Left lobe of liver (tissue), 2 donors: Measurements from ENCODE around the gene RAB43. TPM values are rescaled to one million over a fixed set of nuclear protein-coding genes. Genes with fewer than 3 reads are reported as not detected.
"Not testable (repeated sequence)": the region's sequence is repeated elsewhere in the genome, so short reads cannot be mapped to it uniquely, and the experiment has no call there.

ENCODE experiments used
- ATAC-seq: fragments of 200-7000 bp; cut with Tn5 transposase; one replicate; pipeline ENCODE4 v1.9.1; 2020; ENCODE audit warnings: mild to moderate bottlenecking, moderate library complexity
- DNase-seq: peaks from one replicate; pipeline ENCODE4 v3.0.0-alpha.2; 2020; ENCODE audit warnings: low spot score
- total RNA-seq: library from RNA; stranded (reverse); gene quantifications from one replicate; pipeline ENCODE4 v1.2.1, GENCODE V29; 2021
- donor health status: DM: no; HTN: no; CAD: no; lungs with moderate emphysema.
- donor health status: DM: no; HTN: yes; CAD: no.

RAB43 gene
- total RNA-seq: 38.1 TPM

DNA sequence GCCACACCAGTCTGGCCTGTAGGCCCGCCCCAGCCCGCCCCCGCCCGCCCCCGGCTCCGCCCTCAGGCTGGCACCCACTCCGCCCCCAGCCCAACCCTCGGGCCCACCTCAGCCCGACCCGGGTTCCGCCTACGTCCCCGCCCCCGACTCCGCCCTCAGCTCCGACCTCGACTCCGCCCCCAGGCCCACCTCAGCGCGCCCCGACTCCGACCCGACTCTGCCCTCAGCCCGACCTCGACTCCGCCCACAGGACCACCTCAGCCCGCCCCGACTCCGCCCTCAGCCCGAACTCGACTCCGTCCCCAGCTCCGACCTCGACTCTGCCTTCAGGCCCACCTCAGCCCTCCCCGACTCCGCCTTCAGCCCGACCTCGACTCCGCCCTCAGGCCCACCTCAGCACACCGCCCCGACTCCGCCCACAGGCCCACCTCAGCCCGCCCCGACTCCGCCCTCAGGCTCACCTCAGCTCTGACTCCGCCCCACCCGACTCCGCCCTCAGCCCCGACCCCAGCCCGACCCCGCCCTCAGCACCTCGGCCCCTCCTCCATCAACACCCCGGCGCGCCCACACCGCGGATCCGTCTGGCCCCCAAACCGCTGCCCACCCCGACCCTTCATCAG lies at the start of gene RAB43:
RAB43 (minus strand) TSS at position 13 of the 620 bp plus-strand sequence. CDS start 315 bp downstream, outside the sequence.
- DNase-seq (peak; percentile 97), ATAC-seq (peak; percentile 71)

DNA sequence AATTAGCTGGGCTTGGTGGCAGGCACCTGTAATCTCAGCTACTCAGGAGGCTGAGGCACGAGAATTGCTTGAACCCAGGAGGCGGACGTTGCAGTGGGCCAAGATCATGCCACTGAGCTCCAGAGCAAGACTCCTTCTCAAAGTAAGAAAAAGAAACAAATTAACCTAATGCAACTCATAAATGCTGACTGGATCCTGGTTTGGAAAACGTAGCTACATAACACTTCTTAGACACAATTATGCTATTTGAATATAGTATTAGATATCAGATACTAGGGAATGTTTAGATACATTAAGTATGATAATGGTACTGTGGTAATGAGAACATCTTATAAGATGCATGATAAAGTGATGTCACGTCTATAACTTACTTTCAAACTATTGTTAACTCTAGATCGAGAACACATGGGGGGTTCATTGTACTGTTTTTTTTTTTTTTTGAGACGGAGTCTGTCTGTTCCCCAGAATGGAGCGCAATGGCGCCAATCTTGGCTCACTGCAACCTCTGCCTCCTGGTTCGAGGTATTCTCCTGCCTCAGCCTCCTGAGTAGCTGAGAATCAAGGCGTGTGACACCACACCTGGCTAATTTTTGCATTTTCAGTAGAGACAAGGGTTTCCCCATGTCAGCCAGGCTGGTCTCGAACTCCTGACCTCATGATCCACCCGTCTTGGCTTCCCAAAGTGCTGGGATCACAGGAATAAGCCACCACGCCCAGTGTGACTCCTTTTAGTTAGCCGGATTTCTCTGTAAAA lies 45.2 kb upstream of the RAB43 start:
- ATAC-seq (no peak), DNase-seq (no peak)

DNA sequence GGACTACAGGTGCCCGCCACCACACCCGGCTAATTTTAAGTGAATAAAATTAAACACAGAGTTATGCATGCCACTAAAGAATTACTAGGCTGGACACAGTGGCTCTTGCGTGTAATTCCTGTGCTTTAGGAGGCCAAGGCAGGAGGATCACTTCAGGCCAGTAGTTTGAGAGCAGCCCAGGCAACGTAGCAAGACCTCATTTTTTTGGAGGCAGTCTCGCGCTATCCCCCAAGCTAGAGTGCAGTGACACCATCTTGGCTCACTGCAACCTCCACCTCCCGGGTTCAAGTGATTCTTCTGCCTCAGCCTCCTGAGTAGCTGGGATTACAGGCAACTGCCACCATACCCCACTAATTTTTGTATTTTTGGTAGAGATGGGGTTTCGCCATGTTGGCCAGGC lies 44.0 kb upstream of the RAB43 start:
- DNase-seq, ATAC-seq: not testable (repeated sequence)

GRCh38 chr3:129164500-129164899 lies 42.9 kb upstream of the RAB43 start:
- ATAC-seq (no peak), DNase-seq (no peak)

DNA sequence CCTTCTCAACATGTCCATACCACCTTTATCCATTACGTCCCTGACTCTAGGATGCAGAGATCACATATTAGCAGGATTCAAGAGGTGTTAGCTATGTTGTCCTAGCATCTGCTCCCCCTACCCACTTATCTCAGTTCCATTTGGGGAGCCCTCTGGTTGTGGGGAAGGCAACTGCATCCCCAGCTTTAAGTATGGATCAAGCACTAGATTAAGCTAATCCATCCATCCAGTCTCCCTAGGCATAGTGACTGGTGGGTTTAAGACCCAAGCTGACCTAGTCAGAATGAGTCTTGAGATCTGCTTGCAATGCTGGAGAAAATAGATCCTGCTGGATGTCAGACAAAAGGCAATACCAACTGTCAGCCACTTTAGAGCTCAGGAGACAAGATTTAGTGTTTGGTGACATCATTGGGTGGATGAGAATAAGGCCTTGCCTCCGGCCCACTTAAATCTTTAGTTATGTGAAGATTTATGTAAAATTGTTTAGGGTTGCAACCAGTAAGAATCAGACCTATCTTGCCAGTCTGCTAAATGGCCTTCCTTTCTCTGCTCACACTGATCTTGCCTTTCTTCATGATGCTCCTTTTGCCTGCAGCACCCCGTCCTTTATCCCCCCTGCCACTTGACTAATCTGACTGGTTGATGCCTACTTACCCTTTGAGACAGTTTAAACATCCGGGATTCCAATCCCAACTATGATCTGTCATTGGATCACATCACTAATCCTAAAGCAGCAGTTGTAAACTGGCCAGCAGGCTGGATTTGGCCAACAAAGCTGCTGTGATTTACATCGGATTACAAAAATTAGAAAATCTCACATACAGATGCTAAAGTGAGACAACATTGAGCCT lies 41.4 kb upstream of the RAB43 start:
- DNase-seq (no peak), ATAC-seq (no peak)

DNA sequence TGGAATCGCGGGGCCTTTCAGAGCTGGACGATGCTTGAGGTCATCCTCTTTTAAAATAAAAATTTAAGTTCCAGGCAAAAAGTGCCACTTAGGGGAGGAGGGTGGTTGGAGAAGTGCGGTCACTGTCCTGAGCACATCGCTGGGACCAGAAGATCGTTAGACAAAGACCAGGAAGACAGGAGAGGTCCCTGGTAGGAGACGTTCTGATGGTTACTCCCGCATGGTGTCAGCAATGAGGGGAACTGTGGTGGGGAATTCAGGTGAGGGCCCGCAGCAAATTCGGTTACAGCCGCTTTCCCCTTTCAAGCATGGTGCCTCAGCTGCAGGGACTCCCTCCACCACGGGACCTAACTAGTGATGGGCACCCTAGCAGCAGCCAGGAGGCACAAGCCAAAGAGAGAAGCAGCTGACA lies 40.3 kb upstream of the RAB43 start:
- ATAC-seq: peak; percentile 29
- DNase-seq: no peak

DNA sequence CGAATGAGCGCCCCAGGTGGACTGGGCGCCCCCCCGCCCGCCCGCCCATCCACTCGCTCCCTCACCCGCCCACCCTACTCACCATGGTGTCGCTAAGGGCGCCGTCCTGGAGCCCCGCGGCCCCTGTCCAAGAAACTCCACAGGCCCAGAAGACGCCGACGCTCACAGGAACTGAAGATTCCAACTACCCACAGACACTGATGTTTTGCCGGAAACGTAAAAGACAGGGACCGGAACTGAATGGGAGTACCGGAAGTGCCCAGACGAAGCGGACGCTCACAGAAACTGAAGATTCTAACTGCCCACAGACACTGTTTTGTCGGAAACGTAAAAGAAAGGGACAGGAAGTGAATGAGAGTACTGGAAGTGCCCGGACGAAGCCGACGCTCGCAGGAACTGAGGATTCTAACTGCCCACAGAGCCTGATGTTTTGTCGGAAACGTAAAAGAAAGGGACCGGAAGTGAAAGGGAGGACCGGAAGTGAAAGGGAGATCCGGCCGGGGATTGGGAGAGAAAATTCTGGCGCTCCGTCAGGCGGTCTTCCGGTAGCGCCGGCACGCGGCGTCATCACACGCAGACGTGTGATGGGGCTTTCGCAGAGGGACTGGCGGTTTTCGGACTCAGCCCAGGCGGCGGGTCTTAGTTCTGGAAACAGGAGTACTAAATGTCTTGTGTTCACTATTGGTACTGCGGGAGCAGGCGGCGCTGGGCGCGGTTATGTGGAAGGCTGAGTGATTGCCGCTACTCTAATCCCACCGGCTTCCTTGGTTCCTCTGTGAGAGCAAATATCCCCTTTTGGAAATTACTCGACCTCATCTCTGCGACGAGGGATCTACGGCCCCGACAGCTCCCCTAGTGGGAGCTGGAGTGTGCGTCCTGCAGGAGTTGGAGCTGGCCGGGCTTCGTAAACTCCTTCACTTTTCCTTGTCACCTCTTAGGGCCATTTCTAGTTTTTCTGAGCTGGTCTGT lies 39.6 kb upstream of the RAB43 start, which contains the start of gene ISY1:
ISY1 (minus strand) TSS at position 173 of the 969 bp plus-strand sequence; CDS start at position 85, 88 bp downstream.
- peak; percentile 90 for ATAC-seq
- DNase-seq: peak; percentile 90

GRCh38 chr3:129144786-129145185 lies 23.2 kb upstream of the RAB43 start:
- peak; percentile 23 for DNase-seq

DNA sequence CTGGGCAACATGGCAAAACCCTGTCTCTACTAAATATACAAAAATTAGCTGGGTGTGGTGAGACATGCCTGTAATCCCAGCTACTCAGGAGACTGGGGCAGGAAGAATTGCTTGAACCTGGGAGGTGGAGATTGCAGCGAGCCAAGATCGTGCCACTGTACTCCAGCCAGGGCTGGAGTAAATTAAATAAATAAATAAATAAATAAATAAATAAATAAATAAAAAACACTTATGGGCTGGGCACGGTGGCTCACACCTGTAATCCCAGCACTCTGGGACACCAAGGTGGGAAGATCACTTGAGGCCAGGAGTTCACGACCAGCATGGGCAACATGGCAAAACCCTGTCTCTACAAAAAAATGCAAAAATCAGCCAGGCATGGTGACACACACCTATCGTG lies 19.4 kb upstream of the RAB43 start:
- not testable (repeated sequence) for ATAC-seq, DNase-seq

More at GRCh38 chr3:129144786-129145185, 23.2 kb upstream of the RAB43 start:
- ATAC-seq: no peak

DNA sequence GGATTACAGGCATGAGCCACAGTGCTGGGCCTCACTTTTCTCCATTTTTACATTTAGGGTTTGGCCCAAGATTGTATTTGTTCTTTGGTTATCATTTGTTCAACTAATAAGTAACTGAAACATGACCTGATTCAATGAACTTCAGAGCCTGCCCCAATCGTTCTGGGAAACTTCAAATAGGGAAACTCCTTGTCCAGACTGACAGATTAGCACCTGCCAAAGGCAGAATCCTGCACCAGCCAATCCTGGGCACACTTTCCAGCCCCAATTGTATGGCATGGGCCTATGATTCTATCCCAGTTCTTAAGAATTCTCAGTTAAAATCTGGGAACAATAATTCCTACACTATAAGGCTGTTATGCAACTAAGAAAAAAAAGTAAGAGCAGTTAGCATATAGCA lies 18.3 kb upstream of the RAB43 start:
- ATAC-seq: peak; percentile 51
- no peak for DNase-seq

DNA sequence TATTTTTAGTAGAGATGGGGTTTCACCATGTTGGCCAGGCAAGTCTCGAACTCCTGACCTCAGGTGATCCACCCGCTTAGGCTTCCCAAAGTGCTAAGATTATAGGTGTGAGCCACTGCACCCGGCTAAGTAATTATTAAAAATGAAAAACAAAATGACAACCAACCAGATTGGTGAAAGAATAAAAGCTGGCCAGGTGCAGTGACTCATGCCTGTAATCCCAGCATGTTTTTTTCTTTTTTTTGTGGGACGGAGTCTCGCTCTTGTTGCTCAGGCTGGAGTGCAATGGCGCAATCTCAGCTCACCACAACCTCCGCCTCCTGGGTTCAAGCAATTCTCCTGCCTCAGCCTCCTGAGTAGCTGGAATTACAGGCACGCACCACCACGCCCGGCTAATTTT lies 14.7 kb upstream of the RAB43 start:
- not testable (repeated sequence) for DNase-seq, ATAC-seq

- DNase-seq: no peak
- ATAC-seq: no peak
Observed at GRCh38 chr3:129132097-129132866, 10.7 kb upstream of the RAB43 start.

GRCh38 chr3:129131465-129132088 lies 10.0 kb upstream of the RAB43 start:
- DNase-seq: no peak
- peak; percentile 11 for ATAC-seq

GRCh38 chr3:129130291-129130813 lies 8.7 kb upstream of the RAB43 start:
- no peak for DNase-seq
- peak; percentile 86 for ATAC-seq

GRCh38 chr3:129128357-129129155 lies 7.0 kb upstream of the RAB43 start:
- ATAC-seq (no peak), DNase-seq (no peak)

DNA sequence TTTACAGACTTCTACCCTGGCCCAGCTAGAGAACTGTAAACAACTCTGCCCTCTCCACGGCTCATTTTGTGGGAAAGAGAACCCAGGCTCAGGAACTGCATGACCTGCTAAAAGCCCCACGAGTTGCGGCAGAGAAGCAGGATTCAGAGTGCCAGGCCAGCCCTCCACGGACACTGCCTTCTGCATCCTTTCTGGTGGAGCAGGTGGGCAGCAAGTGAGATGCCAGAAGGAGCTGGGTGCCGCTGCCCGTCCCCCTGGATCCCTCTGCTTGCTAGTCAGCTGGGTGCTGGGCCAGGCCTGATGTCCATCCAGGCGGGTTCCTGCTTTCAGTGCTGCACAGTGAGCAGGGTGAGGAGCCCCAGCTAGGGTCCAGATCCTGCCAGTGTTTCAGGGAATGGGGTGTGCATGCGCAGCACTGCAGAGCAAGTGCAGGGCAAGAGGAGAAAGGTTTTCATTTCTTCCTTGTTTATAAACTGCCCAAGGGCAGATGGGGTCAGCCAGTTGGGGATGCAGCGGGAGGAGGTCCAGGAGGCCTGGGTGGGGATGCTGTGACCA lies 5.2 kb upstream of the RAB43 start:
- no peak for ATAC-seq
- DNase-seq: no peak

DNA sequence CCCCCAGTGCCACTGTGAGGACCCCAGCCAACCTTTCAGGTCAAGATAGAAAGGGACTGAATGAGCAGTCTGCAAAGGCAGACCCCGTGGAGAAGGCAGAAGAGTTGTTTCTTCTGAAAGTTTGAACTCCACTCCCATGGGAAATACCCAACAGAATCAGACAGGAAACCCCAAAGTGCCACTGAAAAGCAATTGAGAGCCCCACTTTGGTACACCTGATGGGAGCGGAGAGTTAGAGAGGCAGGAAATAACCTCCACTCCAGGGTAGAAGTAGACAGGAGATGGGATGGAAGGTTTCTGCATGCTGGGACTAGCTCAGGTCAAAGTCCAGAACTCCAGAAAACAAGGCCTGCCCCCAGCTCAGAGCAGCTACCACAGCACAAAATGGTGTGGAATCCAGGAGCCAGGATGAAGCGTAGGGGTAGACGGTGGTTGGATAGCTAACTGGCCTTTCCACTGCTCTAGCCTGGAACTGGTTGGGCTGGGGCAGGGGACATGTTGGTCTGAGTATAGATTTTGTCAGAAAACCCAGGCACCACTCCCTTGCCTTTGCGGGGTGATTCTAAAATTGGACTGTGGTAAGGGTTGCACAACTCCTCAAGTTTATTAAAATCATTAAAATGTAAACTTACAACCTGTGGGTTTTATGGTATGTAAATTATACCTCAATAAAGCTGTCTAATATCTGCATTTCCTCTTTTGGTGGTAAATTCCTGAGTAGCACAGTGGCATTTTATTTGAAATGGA lies 1.9 kb upstream of the RAB43 start:
- DNase-seq (peak; percentile 60), ATAC-seq (peak; percentile 7)
